Myocyte (in vitro differentiated cells): Measurements from ENCODE around the gene GFER. TPM values are rescaled to one million over a fixed set of nuclear protein-coding genes. Genes with fewer than 3 reads are reported as not detected.
"Not testable (repeated sequence)": the region's sequence is repeated elsewhere in the genome, so short reads cannot be mapped to it uniquely, and the experiment has no call there.

Experiments used
- DNase-seq: peaks from one replicate; pipeline ENCODE4 v3.0.0-alpha.2; 2012; ENCODE audit warnings: low read depth
- polyA plus RNA-seq: library from polyadenylated mRNA; unstranded; fragments of >200 nt; gene quantifications from one replicate; pipeline ENCODE4 v1.2.1, GENCODE V29; 2012; ENCODE audit warnings: missing spikeins
- total RNA-seq: library from RNA; depleted of rRNA; stranded (reverse); fragments of >200 nt; gene quantifications from 2 replicates; pipeline ENCODE4 v1.2.3, GENCODE V29; 2014

The GFER gene
- total RNA-seq, result 19.9 and 22.6 TPM in 2 replicates
- 30.7 TPM for polyA plus RNA-seq

DNA sequence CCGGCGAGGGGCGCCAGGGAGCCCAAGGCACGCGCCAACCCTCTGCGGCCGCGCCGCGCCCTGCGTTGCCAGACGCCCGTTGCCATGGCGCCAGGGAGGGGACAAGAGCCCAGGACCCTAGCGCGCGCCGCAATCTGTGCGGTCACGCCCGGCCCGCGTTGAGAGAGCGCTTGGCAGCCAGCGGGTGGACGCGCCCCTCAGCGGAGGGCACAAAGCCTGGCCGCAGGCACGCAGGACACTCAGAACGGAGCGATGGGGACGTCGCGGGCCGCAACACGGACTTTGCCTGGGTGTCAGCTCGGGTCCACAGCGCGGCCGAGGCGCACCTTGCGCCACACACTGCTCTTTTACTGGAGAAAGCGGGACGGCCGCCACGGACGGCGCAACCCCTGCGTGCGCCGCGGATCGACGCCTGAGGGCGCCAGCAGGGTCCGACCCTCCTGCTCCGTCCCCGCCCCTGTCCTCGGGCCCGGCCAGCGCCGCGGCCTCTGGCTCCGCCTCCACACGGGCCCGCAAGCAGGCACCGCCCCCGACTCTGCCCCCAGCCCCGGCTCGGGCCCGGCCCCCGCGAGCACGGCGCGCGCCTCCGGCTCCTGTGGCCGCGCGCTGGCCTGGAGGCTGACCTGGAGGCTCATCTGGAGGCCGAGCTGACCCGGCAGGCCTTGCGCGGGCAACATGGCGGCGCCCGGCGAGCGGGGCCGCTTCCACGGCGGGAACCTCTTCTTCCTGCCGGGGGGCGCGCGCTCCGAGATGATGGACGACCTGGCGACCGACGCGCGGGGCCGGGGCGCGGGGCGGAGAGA is at the start of gene GFER:
GFER (plus strand) TSS at position 650 of the 803 bp plus-strand sequence; CDS start at position 676, 26 bp downstream.
- peak; percentile 94 for DNase-seq

DNA sequence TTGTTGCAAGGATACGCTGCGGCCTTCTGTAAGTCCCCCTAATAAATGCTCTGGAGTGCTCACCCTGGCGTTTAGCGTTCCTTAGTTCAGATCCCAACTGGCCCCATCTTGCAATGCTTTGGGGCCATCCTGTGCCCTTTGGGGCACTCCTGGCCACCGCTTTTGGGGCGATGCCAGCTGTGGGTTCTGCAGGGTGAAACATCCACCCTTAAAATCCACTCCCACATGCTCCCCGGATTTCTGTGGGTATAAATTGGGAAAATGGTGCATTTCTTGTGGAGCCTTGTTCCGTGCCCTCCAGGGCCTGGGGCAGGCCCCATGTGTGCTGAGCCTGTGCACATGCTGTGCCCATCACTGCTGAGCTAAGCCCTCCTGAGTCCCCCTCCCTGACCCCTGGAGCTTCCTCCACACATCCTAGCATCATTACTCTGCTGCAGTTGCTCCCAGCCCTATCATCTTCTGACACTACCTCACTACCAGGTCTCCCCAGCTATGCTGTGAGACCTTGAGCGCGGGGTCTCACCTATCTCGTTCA is 47.0 kb upstream of the GFER start:
- no peak for DNase-seq

DNA sequence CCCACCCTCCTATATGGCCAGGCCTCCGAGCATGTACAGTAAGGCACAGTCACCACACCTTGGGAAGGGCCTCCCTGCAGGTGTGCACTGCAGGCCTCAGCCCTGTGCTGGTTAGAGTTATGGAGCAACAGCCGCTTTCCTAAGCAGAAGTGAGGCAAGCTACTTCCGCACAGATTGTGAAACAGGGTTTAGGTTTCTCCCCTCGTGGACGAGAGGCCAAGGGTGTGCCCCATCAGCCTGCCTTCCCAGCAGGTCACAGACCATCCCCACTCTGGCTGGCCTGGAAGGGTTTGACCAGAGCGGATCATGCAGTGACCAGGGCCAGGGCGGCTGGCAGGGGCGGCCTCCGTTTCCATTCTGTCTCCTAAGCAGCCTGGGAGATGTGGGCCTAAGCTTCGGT is 45.7 kb upstream of the GFER start:
- no peak for DNase-seq

DNA sequence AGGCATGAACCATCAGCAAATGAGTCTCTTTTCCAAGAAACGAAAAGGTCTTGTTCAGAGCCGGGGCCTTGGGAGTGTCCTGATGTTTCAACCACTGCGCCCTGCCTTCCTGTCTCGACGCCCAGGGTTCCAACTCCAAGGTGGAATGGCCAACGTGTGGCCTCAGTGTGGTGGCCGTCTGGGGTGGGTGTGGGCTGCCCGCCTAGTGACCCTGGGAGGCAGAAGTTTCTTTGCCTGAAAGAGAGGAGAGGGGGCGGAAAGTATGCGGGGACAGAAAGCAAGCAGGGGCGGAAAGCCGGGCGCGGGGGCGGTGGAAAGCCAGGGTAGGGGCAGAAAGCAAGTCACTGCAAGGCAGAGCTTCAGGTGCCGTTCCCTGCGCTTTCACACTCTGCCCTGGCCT is 45.1 kb upstream of the GFER start:
- no peak for DNase-seq

DNA sequence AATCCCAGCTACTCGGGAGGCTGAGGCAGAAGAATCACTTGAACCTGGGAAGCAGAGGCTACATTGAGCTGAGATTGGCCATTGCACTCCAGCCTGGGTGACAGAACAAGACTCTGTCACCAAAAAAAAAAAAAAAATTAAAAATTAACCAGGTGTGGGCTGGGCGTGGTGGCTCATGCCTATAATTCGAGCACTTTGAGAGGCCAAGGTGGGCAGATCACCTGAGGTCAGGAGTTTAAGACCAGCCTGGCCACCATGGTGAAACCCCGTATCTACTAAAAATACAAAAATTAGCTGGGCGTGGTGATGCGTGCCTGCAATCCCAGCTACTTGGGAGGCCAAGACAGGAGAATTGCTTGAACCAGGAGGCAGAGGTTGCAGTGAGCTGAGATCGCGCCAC is 44.2 kb upstream of the GFER start:
- DNase-seq, result not testable (repeated sequence)

DNA sequence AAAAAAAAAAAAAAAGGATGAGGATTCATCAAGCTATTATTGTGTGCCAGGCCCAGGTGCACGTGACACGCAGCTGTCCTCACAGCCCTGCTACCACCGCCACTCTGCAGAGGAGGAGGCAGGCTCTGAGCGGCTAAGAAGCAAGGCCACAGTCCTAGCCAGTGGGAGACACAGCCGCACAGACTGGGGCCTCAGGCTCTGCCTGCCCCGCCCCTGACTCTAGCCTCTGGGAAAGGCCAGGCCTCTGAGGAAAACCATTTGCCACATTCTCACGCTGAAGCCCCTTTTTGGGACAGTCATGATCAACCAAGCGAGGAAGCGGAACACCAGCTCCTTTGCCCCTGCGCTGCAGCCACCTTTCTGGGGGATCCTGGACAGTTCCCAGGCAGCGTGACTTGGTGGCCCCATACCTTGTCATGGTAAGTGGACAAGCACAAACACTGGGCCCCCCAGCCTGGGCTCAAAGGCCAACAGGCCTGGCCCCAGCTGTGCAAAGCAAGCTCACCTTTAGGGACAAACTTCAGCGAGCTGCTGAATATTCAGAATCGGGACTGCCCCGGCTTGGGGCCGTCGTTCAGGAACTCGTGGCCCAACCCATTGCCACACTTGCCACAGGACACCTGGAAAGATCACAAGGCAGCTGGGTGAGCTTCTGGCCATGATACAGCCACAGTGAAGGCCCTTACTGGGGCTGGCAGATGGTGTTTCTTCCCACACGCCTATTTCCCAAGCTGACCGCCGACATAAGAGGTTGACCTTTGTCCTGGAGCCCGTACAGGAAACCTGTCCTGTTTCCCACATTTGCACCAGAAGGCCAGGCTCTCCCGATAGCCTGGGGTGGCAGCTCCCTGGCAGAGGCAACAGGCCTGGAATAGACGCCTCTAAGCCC is 43.5 kb upstream of the GFER start:
- DNase-seq, result peak; percentile 29

DNA sequence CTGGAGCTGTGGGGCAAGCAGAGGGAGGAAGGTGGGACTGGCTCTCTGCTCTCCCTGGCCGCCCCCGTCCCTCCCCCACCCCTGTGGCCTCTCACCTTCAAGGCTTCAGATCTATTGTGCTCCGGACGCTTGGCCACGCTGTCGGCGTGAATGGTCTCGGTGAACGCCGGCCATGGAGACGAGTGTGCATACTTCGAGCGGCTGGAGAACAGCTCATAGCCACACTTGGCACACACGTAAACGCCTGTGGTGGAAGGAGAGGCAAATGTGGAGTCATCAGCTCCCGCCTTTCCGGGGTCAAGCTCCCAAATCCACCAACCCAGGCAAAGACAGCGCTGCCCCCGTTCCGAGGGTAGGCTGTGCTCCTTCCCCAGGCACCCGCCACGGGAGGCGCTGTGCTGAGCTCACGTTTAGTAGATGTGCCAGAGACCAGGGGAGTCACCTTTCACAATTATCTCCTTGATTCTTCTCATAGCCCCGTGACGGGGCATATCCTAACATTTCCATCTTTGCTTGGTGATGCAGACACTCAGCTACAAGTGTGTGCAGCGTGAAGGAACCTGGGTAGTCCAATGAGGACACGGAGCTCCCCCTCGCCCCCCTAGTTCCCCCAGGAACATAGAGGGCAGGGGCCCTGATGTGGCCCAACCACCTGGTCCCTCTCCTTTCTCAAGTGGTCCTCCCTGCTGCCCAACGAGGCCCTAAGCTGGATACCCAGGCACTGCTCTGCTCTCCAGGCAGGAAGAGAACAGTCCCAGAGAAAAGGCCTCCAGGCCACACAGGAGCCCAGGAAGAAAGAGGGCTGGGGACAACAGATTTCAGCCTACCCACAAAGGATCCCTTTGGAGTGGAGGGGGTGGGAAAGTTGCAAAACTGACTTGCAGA is 42.6 kb upstream of the GFER start:
- DNase-seq, result no peak

DNA sequence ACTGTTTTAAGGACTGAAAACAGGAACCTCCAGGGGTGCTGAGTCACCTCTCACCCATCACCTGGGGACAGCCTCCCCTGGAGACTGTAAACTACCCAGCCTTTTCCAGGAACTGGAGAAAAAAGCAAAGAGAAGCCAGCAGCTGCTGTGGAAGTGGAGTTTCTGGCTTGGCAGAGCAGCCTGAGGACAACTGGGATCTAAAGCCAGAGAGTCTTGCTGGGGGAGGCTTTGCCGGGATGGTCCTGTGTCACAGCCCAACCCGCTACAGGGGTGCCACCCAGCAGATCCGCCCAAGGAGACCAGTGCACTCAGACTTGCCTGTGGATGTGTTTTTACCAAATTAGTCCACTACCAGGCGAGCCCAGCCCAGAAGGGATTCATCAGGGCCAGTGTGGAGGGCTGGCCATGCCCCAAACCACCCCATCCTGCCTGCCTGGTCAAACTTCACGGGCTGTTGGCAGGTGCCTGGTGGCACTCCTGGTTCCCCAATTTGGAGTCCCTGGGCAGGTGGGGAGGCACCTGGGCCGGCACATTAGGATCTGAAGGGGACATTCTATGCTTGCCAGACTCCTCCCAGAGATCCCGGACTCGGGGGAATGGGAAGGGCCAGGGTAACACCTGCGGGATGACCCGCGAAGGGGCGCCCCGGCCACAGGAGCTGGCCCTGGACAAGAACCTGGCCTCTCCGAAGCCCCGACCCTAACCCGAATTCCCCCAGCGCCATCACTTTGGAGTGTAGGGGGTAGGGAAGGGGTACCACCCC is 41.8 kb upstream of the GFER start:
- peak; percentile 70 for DNase-seq

DNA sequence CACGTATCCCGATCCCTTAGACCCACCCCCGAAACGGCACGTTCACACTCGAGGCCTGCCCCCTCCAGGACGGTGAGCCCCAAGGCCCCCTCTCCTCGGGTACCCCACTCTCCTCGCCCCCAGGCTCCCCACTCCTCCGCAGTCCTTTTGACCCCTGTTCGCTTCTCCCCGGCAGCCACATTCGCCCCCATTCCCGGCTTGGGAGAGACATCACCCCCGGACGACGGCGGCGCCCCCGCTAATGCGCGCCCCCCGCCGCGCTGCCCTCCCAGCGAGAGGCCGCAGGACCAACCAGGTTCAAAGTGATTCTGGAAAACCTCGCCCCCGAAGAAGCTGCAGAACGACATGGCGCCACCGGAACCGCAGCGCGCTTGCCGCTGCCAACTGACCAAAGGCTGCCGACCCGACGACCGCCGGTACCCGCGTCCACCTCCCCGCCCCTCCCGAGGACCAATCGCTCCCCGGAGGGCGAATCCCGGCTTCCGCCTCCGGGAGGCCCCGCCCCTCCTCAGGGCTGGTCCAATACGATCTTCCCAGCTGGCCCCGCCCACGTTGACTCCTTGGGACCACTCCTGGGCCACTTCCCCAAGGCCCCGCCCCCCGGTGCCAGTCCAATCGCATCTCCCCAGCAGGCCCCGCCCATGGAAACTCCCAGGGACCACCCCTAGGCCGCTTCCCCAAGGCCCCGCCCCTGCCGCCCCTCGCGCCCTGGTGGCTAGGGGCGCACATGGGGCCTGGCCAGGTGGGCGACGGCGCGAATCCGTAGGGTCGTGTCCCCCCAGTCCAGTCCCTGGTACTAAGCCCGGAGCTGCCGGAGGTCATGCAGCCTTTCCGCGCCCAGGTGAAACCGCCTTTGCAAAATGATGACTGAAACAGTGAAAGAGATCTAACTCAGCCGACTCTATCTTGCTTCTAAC is 40.9 kb upstream of the GFER start, which contains the start of gene MSRB1:
MSRB1 (minus strand) TSS at position 390 of the 917 bp plus-strand sequence; CDS start at position 347, 43 bp downstream.
- DNase-seq, result peak; percentile 100

DNA sequence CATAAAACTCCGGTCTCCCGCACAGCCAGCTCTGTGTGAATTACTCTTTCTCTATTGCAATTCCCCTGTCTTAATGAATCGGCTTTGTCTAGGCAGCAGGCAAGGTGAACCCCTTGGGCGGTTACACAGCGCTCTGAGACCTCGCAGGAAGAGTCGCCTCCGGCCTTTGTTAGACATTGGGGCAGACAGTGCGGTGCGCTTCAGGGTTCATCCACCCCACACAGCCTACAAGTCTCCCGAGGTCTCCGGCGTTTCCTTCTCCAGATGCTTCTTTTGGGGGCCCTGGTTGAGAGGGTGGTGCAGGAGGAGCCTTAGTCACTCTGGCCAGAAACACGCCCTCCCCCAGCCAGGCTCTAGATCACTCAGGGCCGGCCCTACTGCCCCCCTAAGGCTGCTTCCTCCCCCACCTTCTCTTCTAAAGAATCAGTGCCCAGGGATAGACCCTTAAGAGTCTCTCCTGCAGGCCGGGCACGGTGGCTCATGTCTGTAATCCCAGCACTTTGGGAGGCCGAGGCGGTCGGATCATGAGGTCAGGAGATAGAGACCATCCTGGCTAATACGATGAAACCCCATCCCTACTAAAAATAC is 39.3 kb upstream of the GFER start:
- DNase-seq, result no peak

DNA sequence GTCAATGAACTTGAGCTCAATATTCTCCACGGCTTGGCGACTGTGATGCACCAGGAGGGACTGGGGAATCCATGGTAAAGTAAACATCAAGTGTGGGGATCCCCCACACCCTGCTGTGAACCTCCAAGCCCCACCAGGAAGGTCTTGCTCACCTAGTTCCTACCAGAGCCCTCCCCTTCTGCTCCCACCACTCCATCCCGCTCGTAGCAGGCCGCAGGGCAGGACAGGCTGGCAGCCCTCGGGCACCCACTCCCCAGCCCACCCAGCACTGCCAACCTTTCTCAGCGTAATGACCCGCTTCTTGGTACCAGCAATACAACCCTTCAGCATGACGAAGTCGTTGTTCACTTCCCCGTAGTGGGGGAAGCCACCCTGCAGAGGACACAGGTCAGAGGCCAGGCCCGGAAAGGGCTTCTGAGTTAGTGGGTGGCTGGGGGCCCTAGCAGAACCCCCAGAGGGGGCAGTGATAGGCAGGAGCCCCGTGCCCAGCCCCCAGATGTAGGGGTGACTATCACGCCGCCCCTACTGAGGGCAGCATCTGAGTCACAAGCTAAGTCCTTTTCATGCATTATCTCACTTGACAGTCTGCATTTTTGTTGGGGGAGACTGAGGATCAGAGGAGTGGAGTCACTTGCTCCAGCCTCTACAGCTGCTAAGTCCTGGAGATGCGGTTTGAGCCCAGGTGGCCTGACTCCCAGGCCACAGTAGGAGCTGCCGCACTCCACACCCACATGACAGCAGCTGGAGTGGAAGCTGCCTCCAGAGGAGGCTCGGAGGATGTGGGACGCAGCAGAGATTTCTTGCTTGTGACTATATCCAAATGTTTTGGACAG is 38.2 kb upstream of the GFER start:
- DNase-seq, result no peak

DNA sequence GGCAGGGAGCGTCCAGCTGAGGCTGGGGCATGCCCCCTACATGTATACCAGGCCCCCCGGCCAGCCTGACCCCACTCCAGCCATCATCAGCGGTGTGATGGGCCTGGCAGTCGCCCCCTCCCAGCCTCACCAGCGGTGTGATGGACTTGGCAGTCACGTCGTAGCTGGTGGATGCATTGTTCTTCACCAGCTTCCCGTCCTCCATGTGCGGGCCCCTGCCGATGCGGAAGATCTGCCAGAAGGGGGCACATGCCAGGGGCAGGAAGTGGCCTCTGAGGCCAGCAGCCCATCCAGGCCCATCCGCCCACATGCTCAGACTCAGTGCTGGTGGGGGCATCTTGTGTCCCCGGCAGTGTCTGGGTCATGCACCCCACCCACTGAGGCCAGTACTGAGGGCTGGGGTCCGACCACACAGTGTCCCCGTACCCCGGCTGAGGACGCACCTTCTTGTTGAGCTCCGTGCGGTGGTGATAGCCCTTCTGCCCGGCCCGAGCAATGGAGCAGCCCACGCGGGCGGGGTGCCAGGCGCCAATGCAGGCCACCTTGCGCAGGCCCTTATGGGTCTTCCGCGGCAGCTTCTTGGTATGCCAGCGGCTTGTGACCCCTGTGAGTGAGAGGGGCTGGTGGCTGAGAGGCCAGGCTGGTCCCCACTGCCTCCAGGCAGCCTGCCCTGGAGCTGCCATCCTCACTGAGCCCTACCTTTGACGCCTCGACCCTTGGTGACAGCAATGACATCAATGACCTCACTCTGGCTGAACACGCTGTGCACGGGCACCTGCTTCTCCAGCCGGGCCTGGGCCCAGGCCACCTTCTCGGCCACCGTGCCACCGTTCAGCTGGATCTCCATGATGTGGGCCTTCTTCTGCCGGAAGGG is 37.3 kb upstream of the GFER start:
- DNase-seq, result no peak

DNA sequence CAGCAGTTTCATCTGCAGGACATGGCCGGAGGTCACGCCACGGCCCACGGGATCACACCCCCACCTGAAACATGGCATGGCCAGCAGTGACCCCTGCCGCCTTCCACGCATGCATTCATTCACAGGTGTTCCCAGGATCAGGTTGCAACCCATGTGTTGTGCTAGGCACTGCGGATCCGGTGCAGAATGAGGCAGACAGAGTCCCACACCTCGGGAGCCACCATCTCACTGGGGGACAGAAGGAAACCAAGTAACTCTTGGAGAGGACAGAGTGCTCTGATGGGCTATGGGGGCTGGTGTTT is 36.7 kb upstream of the GFER start:
- DNase-seq, result no peak

DNA sequence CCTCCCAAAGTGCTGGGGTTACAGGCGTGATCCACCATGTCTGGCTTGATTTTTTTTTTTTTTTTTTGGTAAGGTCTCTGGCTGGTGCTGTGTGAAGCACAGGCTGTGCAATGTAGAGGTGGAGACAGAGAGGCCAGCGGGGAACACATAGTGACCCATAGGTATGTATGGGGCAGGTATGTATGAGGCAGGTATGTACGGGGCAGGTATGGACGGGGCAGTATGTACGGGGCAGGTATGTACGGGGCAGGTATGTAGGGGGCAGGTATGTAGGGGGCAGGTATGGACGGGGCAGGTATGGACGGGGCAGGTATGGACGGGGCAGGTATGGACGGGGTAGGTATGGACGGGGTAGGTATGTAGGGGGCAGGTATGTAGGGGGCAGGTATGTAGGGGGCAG is 34.5 kb upstream of the GFER start:
- no peak for DNase-seq

DNA sequence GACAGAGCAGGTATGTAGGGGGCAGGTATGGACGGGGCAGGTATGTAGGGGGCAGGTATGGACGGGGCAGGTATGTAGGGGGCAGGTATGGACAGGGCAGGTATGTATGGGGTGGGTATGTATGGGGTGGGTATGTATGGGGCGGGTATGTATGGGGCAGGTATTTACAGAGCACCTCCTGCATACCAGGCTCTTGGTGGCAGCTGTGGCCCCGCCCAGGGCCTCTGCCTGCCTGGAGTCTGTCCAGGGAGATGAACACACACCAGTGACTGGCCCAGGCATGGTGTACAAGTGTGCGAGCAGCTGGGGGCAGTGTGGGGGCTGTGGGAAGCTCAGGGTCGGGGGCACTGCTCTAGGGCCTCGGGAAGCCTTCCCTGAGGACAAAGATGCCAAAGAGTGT is 33.9 kb upstream of the GFER start:
- DNase-seq, result peak; percentile 60

DNA sequence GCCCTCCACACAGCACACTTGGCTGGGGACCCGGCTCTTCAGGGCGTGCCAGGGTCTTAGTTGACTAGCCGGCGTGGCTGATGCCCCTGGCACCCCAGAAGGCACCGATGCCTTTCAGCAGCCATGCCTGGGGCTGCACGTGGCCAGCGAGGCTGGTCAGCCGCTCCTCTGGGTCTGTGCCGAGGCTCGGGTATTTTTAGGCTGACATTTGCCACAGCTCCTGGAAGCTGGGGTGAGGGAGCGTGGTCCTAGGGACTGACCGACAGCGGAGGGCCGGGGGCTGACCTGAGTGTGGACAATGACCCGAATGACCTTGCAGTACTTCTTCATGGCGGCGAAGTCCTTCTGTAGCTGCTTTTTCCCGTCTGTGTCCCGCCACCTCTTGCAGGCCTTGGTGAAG is 33.4 kb upstream of the GFER start:
- peak; percentile 67 for DNase-seq

DNA sequence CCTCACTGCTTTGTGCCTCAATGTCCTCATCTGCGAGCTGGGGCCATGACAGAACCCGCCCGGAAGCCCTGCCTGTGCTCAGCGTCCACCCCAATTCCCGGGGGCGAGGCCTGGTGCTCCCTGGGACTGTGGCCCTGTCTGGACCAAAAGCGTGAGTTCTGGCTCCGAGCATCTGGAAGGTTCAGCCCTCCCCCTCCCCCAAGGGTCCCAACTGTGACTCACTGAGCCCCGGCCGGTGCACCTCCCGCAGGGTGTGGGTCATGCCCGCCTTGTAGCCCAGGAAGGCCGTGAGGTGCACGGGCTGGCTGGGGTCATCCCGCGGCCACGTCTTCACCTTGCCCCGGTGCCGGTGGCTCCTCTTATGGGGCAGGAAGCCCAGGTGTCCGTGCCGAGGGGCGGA is 30.3 kb upstream of the GFER start:
- no peak for DNase-seq
